COR-L47 (cell line): ENCODE results near the gene JOSD2.
"Not testable (repeated sequence)": the region's sequence is repeated elsewhere in the genome, so short reads cannot be mapped to it uniquely, and the experiment has no call there.

Experiments
- DNase-seq: peaks from one replicate; lab custom pipeline; 2025; lab: John Stamatoyannopoulos, UW

JOSD2 gene

DNA sequence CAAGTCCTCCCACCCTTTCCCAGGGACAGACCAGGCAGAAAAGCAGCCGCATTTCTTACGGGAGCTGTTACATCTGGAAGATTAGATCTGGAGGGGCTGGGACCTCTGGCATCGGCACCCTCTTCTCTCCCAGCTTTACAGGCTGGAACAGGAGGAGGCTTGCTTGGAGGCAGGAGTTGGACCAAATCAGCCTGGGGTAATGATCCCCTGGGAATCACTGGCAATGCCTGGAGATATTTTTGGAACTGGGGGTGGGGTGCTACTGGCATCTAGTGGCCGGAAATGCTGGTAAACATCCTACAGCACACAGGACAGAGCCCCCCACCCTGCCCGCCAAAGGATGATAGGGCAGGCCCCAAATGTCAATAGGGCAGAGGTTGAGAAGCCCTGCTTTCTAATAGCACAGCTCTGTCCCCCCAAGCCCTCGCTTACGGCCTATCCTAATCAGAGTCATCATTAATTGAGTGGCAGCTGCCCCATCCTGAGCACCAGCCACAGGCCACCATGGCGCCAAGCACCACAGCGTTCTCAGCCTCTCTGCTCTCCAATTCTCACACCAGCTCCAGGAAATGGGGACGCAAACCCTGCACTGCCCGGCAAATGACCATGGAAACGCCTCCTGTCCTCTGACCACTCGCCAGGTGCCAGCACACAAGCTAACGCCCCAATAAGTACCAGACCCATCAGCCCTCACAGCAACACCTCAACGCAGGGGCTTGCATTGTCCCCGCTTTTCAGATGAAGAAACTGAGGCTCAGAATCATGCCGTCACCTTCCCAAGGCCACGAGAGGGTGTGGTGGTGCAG lies 36.6 kb upstream of the JOSD2 start:
- DNase-seq: no peak

DNA sequence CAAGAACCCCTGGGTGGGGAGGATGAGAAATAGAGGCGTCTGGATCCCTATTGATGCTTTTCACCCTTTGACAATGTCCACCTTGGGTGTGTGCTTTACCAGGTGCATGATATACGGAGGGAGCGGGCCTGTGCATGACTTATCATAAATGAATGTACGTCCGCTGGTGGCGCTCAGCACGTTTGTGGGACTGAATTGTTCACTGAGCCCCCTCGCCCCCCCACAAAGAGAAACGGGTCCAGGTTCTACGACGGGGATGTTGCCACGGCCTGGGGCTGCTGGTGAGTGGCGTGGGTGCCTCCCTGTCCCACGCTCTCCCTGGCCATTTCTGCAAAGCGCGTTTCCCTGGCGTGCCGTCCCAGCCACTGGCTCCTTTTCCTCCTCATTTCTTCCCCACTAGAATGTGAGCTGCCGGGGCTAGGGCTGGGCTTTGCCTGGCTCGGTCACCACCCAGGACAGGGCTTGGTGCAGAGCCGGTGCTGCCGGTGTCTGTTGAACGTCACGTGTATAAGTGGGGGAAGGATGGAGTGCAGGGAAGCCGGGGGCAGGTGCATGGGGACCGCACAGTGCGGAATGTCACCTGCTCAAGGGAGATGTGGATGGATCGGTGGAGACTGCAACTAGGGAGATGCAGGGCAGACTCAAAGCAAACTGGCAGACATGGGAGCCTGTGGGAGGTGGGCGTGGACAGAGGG lies 35.7 kb upstream of the JOSD2 start:
- no peak for DNase-seq

DNA sequence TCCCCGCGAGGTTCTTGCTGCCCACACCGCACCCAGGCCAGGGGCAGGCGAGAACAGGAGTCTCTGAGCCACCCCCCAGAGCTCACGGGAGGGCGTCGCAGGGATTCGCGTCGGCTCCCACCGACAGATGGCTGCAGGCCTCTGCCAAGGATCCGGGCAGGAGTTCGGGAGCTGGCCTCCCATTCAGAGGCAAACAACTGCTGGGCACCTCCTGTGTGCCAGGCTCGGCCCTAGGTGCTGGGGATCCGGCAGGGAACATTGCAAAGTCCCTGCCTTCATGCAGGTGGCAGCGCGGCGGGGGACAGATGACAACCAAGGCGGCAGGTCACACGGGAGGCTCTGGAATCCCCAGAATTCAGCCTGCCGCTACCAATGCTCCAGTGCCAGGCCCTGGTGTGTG lies 32.0 kb upstream of the JOSD2 start:
- no peak for DNase-seq

DNA sequence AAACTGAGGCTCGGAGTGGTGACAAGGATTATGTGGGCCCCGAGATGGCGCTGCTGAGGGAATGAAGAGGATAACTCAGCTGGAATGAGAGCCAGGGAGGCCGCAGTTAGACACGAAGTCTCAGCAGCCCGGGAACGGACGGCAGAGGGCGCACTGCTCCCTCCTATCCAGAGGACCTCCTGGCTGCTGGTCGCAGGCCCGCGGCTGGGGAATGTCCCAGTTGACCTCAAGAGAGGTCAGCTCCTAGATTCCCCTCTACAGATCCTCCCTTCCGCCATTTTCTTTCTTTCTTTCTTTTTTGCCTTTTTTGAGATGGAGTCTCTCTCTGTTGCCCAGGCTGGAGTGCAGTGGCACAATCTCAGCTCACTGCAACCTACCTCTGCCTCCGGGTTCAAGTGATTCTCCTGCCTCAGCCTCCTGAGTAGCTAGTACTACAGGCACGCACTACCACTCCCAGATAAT lies 26.8 kb upstream of the JOSD2 start:
- peak; percentile 54 for DNase-seq

DNA sequence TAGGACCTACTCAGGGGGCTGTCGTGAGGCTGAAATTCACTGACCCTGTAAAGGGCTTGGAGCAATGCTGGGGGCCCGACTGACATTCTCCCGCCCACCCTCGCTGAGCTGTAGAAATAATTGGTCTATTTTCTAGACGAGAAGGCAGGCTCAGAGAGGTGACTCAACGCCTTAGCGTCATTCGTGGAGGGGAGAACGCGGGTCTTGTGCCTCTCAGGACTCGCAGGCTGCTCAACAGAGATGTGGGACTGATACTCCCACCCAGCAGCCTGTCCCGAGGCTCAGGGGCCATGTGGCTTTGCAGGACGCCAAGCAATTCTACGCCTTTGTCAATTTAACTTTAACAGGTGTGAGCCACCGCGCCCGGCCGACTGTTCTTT lies 26.3 kb upstream of the JOSD2 start:
- DNase-seq: no peak

DNA sequence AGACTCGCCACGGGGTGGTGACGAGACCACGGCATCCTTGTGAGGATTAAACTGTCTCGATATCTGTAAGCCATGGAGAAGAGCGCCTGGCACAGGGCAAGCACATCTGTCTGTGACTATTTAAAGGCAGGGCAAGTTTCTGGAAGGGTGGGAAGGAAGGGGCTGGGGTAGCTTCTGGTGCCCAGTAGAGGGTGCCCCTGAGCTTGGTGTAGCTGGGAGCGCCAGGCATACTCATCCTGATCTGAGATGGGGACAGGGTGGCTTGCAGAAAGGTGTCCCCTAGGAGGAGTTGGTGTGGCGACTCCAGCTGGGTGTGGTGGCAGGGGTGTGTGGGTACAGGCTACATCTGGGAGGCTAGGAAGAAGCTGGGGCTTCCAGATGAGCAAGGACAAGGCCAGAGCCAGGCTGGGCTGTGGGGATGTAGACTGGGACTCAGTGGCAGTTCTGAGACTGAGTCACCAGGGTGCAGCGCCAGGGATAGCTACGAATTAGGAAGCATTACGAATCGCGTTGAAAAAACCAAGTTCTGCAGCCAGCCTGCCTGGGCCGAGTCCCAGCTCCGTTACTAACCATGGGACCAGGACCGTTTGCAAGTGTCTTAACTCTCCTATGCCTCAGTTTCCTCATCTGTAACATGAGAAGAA lies 25.8 kb upstream of the JOSD2 start:
- no peak for DNase-seq

DNA sequence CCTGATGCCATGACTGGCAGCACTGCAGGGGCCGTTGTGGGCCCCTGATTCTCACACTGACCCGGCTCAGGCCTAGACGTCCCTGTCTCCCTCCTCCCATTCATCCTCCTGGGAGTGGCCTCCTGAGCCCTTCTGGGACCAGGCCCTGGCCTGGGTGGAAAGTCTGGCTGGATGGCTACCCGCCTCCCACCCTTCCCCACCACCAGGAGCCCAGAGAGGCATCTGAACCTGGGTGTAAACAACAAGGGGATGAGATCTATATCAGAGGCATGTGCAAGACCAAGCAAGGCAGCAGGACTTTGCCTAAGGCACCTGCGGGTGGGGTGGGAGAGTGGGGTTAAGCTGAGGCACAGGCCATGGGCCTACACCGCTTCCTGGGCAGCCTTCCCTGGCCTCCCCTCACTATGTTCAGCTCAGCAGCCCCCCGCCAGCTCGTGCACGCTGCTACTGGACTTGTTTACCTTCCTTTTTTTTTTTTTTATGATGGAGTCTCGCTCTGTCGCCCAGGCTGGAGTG lies 24.7 kb upstream of the JOSD2 start:
- DNase-seq: no peak

DNA sequence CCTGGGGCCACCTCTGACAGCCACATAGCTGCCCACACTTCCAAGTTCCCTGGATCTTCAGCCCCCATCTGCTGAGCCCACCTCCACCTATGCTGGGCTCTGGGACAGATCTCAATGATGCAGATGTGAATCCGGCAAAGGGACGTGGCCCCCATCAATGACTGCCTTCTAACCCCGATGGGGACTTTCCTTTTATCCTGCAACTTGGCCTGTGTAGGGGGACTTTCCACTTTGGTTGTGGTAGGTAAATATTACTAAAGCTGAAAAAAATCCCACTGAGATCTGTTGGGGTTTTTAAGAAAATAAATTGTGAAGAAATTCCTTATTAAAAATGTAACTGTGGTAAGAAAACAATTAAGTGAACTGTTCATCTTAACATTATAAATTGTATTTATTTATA lies 23.5 kb upstream of the JOSD2 start:
- no peak for DNase-seq

DNA sequence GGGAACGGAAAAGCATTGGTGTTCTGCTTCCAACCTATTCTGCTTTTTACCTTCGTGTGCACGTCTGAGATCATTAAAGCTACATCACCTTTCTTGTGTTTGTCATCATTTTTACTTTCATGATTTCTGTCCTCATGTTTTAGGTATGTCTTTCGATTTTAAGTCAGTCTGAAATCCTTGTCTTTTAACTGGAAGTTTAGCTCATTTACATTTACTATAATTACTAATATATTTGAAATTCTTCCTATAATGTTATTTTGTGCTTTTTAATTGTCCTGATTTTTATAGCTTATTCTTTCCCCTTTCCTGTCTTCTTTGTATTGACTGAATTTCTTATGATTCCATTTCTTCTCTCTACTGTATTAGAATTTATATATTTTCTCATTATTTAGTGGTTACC lies 22.0 kb upstream of the JOSD2 start:
- DNase-seq: no peak

DNA sequence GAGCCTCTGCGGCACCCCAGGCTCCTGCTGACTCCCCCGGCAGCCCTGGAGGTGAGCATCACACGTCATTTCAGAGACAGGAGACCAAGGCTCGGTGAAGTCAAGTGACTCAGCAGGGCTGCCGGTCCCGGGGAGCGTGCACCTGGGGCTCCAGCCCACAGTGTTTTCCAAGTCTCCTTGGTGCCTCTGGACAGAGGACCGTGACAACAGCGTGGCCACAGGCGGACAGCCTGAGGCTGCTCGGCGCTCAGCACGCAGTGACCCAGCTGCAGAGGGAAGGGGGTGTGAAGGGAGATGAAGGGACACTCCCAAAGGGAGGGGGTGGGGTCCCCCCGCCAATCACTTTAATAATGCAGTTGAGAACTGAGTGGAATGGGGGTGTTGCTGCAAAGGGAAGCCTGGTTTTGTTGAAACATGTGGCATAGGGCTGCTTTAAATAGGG lies 20.2 kb upstream of the JOSD2 start:
- DNase-seq: no peak

DNA sequence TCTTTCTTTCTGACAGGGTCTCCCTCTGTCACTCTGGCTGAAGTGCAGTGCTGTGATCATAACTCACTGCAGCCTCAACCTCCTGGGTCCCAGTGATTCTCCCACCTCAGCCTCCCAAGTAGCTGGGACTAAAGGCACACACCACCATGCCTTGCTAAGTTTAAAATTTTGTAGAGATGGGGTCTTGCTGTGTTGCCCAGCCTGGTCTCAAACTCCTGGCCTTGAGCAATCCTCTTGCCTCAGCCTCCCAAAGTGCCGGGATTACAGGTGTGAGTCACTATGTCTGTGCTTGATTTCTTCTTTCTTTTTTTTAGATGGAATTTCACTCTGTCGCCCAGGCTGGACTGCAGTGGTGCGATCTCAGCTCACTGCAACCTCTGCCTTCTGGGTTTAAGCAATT lies 17.1 kb upstream of the JOSD2 start:
- DNase-seq: not testable (repeated sequence)

DNA sequence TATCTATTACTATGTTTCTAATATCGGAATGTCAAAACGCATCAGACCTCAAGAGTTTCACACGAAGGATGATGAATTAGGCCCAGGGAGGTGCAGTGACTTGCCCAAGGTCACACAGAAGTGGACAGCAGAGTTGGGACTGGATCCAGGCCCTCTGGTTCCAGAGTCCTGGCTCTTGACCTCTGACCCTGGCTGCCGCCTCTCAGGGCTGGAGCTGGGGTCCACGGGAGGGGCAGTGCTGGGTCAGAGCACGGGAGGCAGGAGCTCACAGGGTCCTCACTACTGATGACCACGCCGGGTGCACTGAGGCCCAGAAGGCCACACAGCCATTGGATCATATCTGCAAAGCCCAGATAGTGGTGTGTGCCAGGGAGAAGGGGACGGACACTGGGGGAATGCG lies 11.9 kb upstream of the JOSD2 start:
- DNase-seq: no peak

DNA sequence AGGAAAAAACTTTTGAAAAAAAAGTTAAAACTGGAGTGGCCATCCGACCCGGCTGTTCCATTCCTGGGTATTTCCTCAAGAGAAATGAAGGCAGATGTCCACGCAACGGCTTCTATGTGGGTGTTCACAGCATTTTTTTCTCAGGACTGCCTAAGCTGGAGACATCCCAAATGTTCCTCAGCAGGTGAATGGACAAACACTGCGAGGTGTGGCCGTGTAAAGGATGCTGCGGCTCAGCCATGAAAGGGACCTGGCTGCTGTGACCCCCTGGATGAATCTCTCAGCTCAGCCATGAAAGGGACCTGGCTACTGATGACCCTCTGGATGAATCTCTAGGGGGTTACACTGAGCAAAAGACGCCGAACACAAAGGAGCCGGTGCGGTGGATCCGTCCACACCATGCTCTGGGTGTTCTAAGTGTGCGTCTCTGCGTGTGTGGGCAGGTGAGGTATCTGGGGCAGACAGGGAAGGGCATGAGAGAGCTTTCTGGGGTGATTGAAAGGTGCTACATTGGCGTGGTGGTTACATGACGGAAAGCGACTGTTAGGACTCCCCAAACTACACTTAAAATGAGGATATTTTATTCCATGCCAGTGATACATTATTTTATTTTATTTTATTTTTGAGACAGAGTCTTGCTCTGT lies 10.0 kb upstream of the JOSD2 start:
- DNase-seq: no peak

DNA sequence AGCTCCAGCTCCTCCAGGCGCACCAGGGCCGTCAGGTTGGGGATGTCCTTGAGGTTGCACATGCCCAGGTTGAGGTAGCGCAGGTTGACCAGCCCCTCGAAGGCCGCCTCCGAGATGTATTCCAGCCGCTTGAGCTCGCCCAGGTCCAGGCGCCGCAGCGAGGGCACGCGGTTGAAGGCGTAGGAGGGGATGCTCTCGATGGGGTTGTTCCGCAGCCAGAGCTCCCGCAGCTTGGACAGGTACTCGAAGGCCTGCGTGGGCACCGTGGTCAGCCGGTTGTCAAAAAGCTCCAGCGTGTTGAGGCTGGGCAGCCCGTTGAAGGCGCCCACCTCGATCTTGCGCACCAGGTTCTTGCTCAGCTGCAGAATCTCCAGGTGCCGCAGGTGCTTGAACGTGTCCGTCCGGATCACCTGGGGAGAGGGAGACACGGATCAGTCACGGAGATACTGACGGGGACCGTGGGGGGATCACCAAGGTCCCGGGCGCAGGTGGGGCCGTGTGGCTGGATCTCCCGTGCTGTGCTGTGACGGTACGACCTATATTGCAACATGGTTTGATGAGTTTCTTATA lies 8.1 kb upstream of the JOSD2 start:
- no peak for DNase-seq

DNA sequence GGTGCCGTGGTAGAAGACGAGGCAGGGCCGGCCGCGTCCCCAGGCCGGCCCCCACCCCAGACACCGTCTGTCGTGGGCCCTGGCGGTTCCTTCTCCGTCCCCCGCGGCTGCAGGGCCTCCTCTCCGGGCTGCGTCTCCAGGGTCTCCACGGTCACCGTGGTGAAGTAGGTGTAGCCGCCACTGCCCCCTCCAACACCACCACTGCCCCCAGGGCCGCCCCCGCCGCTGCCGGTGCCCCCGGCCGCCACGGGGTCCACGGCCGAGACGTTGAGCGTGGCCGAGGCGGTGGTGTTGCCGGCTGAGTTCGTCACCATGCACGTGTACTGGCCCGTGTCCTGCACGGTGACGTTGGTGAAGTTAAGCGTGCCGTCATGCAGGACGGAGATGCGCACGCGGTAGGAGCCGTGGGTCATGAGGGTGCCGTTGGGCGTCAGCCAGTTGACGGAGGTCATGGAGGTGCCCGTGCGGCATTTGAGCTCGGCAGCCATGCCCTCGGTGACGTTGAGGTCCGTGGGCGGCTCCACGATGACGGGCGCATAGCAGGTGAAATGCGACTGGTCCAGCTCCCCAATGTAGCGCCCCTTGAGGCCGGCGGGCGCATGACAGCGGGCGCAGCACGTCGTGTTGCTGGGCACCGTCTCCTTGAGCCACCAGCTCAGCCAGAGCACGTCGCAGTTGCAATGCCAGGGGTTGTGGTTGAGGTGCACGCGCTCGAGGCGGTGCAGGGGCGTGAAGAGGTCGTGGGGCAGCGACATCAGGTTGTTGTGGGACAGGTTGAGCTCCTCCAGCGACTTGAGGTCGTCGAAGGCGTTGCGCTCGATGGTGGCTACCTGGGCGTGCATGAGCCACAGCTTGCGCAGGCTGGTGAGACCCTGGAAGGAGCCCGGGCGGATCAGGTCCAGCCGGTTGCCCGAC lies 7.4 kb upstream of the JOSD2 start:
- DNase-seq: no peak

DNA sequence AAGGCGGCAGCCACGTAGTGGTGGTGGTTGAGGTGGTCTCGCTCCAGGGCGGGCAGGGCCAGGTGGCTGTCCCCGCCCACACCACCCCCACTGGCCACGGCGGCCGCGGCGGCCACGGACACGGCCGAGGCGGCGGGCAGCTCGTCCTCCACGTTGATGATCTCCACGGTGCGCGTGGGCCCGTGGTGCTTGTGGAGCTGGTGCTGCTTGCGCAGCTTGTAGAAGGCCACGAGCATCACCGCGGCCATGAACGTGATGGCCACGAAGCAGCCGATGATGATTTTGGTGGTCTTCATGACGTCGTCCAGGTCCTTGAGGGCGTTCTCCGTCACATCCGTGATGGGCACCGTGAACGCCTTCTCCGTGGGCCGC lies 6.7 kb upstream of the JOSD2 start:
- DNase-seq: no peak

DNA sequence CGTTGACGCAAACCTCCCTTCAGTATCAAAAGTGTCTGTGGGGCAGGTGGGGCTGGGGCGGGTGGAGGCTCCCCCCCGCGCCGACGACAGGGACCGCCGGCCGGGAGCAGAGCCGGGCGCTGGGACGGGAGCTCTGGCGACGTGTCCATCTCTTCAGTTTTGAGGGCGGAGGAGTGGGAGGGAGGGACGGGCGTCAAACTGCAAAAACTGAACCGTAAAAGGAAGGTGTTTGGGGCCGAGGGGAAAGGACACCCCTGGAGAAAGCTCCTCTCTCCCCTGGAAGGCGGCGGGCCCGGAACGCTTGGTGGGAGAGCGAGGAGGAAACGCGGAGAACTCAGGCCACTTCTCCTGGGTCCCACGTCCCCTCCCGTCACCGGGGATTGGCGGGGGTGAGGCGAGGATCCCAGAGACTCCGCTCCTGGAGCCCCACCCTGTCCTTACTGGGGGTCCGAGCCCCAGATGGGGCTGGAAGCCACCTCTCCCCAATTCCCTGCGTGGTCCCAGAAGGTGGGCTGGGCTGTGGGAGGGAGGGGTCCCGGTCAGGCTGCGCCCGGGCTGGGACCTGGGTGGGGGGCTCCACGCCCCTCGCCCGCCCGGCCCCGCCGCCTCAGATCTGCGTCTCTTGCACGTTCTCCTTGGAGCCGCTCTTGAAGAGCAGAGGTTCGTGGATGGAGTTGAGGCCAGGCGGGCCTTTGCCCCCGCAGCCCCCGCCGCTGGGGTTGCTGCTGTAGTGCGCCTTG lies 6.1 kb upstream of the JOSD2 start:
- no peak for DNase-seq

DNA sequence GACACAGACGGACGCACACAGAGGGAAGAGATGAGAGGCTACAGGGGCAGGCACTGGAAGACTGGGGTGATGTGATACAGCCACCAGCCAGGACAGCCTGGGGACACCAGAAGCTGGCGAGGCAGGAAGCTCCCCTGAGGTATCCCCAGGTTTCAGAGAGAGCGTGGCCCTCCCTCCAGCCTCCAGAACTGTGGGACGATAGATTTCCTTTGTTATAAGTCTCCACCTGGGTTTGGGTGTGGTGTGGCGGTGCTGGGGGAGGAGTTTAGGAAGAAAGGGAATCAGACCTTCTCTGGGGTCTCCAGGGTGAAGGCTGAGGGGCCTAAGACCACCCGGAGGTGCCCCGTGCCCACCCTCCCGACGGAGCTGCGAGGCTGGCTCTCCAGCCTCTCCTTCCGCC lies 5.5 kb upstream of the JOSD2 start:
- DNase-seq: no peak

DNA sequence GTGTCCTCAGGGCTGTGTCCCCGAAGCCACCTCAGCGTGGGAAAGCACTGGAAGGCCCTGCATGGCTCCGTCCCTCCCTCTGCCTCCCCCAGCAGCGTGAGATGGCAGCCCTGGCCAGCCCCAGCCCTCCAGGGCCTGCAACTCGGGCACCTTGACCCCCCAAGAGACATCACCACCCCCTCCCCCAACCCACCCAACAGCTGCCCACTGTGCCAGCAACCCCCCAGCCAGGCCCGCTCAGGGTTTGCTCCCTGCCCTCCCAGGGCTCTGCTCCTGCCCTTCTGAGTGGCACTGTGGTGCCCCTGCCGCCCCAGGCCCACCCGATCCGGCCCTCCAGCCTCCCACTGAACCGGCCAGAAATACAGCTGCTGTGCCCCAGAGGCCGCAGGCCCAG lies 4.2 kb upstream of the JOSD2 start:
- no peak for DNase-seq
